Bronchial epithelial cell (primary cell): ENCODE measurements around the gene TARDBP. TPM values are rescaled to one million over a fixed set of nuclear protein-coding genes. Genes with fewer than 3 reads are reported as not detected.
"Not testable (repeated sequence)": the region's sequence is repeated elsewhere in the genome, so short reads cannot be mapped to it uniquely, and the experiment has no call there.

Experiments used
- DNase-seq: peaks from one replicate; pipeline ENCODE4 v3.0.0-alpha.2; 2010; ENCODE audit warnings: low read depth
- FAIRE-seq: peaks from 2 replicates; lab custom pipeline; 2011; peaks lifted over from hg19 to GRCh38; lab: Jason Lieb, UNC
- H3K27me3 ChIP-seq: 2 replicates; pipeline ENCODE4 v1.5.1; 2011; ENCODE audit warnings: low read length; ENCODE audit not compliant: control insufficient read depth, insufficient read depth
- H3K36me3 ChIP-seq: 2 replicates; pipeline ENCODE4 v1.5.1; 2011; ENCODE audit warnings: low read length; ENCODE audit not compliant: control insufficient read depth, insufficient read depth
- H3K4me3 ChIP-seq: 2 replicates; pipeline ENCODE4 v1.5.1; 2011; ENCODE audit warnings: mild to moderate bottlenecking, low read depth, low read length, control low read depth
- total RNA-seq: library from RNA; depleted of rRNA; stranded (reverse); fragments of >200 nt; gene quantifications from 2 replicates; pipeline ENCODE4 v1.2.1, GENCODE V29; 2014
- TF ChIP-seq, protein P1 (sequence below): IDR thresholded peaks from 2 replicates; pipeline ENCODE4 v1.5.1; 2011; ENCODE audit warnings: mild to moderate bottlenecking, moderate library complexity, low read length, control low read depth, inconsistent platforms; ENCODE audit not compliant: insufficient read depth, severe bottlenecking

The TARDBP gene
- total RNA-seq, 1 donor from 2014 or later, result 79.0 TPM

DNA sequence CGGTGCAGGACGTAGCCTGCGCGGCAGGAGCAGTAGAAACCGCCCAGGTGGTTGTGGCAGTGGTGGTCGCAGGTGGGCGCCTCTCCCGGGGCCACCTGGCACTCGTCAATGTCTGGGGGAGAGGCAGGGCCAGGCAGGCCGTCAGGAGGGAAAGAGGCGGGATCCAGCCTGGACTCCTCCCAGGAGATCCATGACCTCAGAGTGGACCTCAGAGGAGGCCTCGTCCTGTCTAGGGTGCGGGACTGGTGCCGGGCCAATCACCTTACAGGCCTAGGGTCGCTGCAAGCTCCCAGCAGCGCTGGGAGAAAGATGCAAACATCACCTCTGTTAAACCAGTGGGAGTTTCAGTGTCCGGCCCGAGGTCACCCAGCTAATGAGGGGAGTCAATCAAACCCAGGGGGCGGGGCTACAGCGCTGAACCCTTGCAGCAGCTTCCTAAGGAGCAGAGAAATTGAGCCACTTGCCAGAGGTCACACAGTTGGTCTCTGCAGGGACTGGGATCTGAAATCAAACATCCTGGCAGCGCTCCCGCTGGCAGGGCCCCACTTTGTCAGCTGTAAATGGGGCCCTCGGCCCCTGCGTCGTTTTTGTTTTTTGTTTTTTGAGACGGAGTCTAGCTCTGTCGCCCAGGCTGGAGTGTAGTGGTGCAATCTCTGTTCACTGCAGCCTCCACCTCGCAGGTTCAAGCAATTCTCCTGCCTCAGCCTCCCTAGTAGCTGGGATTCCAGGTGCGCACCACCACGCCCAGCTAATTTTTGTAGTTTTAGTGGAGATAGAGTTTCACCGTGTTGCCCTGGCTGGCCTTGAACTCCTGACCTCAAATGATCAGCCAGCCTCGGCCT is 33.2 kb downstream of the TARDBP start:
- Histone ChIP-seq H3K4me3 (no peak overlapping the region), H3K36me3 (no peaks in the 10 kb centered on the region), H3K27me3 (no peaks in the 10 kb centered on the region)
- FAIRE-seq (no peak), DNase-seq (no peak)
- TF ChIP-seq, protein P1, sequence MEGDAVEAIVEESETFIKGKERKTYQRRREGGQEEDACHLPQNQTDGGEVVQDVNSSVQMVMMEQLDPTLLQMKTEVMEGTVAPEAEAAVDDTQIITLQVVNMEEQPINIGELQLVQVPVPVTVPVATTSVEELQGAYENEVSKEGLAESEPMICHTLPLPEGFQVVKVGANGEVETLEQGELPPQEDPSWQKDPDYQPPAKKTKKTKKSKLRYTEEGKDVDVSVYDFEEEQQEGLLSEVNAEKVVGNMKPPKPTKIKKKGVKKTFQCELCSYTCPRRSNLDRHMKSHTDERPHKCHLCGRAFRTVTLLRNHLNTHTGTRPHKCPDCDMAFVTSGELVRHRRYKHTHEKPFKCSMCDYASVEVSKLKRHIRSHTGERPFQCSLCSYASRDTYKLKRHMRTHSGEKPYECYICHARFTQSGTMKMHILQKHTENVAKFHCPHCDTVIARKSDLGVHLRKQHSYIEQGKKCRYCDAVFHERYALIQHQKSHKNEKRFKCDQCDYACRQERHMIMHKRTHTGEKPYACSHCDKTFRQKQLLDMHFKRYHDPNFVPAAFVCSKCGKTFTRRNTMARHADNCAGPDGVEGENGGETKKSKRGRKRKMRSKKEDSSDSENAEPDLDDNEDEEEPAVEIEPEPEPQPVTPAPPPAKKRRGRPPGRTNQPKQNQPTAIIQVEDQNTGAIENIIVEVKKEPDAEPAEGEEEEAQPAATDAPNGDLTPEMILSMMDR, result no peak

DNA sequence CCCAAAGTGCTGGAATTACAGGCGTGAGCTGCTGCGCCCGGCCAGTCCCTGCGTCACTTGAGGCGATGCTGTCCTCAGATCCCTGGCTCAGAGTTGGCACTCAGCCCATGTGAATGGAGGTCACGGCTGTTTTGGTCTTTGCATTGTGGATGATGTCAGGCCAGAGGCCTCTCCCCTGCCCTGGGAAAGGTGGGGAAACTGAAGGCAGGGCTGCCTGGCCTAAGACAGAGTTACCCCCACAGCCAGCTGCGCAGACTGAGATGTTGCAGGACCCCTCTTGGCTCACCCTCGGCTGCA is 33.8 kb downstream of the TARDBP start:
- Histone ChIP-seq H3K36me3 (no peaks in the 10 kb centered on the region), H3K4me3 (no peak overlapping the region), H3K27me3 (no peaks in the 10 kb centered on the region)
- DNase-seq, result no peak
- TF ChIP-seq, protein P1, result no peak
- FAIRE-seq, result no peak

DNA sequence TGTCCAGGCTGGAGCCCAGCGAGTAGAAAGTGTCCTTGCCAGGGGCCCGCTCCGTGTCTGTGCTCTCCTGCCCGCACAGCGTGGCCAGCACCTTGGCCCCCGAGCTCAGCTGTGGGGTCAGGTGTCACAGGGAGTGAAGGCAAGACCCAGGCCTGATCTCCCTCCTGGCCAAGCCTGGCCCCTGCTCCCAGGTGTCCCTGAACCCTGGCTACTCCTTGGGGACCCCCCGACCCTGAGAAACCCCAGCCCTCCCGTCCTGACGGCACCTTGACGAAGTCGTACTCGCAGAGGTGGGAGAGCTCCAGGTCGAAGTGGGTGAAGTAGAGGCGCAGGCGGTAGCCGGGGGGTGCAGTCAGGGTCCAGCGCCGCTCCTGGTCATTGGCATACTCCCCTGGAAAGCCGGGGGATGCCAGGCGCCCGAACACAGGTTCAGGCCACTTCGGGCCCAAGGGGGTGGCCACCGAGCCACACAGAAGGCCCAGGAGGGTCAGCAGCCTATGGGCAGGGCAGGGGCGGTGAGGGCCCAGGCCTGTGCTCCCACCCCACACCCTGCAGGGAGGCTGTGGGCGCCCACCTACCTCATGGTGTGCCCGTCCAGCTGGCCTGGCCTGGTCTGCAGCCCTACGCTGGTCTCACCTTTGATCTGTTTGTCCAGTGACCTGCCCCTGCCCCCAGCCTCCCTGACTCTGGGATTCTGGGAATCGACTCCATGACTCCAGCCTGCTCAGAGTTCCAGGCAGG is 34.3 kb downstream of the TARDBP start, which contains the start of gene MASP2:
TSS of gene MASP2 (minus strand) at position 615 of the 741 bp plus-strand sequence. CDS start at position 583, 32 bp downstream.
- Histone ChIP-seq H3K4me3 (no peak within 1 kb of the TSS), H3K36me3 (no peaks in the 10 kb centered on the region), H3K27me3 (no peaks in the 10 kb centered on the region)
- no peak for FAIRE-seq
- TF ChIP-seq, protein P1, result no peak
- no peak for DNase-seq

DNA sequence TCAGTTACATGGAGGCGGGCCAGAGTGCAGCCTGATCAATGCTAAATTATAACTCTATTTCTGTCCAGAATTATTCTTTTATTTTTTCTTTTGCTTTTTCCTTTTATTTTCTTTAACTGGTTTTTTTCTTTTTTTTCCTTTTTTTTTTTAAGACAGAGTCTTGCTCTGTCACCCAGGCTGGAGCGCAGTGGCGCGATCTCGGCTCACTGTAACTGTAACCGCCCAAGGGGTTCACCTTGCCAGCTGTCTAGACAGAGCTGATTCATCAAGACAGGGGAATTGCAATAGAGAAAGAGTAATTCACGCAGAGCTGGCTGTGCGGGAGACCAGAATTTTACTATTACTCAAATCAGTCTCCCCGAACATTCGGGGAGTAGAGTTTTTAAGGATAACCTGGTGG is 38.7 kb downstream of the TARDBP start:
- H3K4me3 ChIP-seq, result not testable (repeated sequence)

DNA sequence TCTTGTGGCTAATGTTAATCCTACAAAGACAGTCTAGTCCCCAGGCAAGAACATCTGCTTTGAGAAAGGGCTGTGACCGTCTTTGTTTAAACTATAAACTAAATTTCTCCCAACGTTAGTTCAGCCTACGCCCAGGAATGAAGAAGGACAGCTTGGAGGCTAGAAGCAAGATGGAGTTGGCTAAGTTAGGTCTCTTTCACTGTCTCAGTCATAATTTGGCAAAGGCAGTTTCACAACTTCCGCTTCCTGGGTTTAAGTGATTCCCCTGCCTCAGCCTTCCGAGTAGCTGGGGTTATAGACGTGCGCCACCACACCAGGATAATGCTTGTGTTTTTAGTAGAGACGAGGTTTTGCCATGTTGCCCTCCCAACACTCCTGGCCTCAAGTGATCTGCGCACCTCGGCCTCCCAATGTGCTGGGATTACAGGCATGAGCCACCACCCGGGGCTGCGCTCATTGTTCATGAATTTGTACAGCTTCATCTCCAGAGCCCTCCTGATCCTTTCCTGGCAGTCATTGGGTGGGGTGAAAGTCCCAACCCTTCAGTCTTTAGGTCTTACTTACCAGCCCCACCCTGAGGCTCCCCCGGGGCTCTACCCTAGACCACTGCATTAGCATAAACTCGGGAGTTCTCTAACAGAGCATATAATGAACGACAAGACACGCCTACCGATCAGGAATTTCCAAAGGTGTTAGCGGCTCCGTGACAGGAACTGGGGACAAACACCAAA is 39.5 kb downstream of the TARDBP start:
- Histone ChIP-seq H3K27me3 (no peaks in the 10 kb centered on the region), H3K4me3 (no peak overlapping the region), H3K36me3 (peaks cover 10% of the 10 kb centered on the region)
- DNase-seq (no peak), FAIRE-seq (no peak)
- TF ChIP-seq, protein P1, result no peak

More for the DNA sequence above, 38.7 kb downstream of the TARDBP start:
- FAIRE-seq, H3K36me3 ChIP-seq, H3K27me3 ChIP-seq, DNase-seq: not testable (repeated sequence)
